Measurements from ENCODE around the gene WDFY2. TPM values are rescaled to one million over a fixed set of nuclear protein-coding genes. Genes with fewer than 3 reads are reported as not detected.

The WDFY2 gene
- total RNA-seq, 1 donor = 11.9 TPM

GRCh38 chr13:51643105-51643881 lies 59.0 kb downstream of the WDFY2 start:
- Histone ChIP-seq H3K36me3 (ENCODE audit: insufficient read depth, low read length) (no peaks in the 10 kb centered on the region), H4K20me1 (ENCODE audit: insufficient read depth, low read length) (peaks cover 4% of the 10 kb centered on the region), H3K79me2 (ENCODE audit: insufficient read depth, low read length) (peaks cover 70% of the 10 kb centered on the region), H3K27ac (ENCODE audit: low read depth, low read length) (peak overlapping the region; percentile 98), H3K27me3 (ENCODE audit: insufficient read depth, low read length) (no peaks in the 10 kb centered on the region), H2AFZ (ENCODE audit: low read length) (no peak overlapping the region), H3K4me1 (ENCODE audit: insufficient read depth, low read length) (peaks cover 52% of the 10 kb centered on the region), H3K9me3 (ENCODE audit: low read depth, low read length) (no peaks in the 10 kb centered on the region), H3K4me3 (ENCODE audit: insufficient read depth, low read length) (peak overlapping the region; percentile 54), H3K4me2 (ENCODE audit: insufficient read depth, low read length) (peak overlapping the region; percentile 89)
- peak; percentile 75 for DNase-seq (ENCODE audit: insufficient read length, low spot score, missing footprints)
- TF ChIP-seq, protein P1, sequence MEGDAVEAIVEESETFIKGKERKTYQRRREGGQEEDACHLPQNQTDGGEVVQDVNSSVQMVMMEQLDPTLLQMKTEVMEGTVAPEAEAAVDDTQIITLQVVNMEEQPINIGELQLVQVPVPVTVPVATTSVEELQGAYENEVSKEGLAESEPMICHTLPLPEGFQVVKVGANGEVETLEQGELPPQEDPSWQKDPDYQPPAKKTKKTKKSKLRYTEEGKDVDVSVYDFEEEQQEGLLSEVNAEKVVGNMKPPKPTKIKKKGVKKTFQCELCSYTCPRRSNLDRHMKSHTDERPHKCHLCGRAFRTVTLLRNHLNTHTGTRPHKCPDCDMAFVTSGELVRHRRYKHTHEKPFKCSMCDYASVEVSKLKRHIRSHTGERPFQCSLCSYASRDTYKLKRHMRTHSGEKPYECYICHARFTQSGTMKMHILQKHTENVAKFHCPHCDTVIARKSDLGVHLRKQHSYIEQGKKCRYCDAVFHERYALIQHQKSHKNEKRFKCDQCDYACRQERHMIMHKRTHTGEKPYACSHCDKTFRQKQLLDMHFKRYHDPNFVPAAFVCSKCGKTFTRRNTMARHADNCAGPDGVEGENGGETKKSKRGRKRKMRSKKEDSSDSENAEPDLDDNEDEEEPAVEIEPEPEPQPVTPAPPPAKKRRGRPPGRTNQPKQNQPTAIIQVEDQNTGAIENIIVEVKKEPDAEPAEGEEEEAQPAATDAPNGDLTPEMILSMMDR (IDR thresholded peaks at IDR 0.05; ENCODE audit: extremely low read depth, low read depth, low read length) = peak; percentile 6

DNA sequence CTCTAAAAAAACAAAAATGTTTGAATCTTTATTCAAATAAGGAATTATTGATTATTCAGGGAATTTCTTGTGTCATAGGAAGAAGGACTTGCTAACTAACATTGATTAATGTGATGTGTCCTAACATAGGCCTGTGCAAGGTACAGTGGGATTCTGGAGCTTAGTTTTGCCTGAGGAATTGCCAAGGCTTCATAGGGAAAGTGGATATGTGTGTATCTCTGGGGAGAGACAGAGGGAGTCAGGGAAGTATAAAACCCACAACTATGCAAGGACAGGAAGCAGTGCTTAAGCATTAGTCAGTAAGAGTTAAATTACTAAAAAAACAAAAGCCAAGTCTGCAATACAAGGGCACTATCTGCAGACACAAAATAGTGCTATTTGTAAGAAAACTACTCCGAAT lies 59.6 kb downstream of the WDFY2 start:
- Histone ChIP-seq H4K20me1 (ENCODE audit: insufficient read depth, low read length) (peaks cover 4% of the 10 kb centered on the region), H3K9me3 (ENCODE audit: low read depth, low read length) (no peaks in the 10 kb centered on the region), H3K79me2 (ENCODE audit: insufficient read depth, low read length) (peaks cover 75% of the 10 kb centered on the region), H3K4me3 (ENCODE audit: insufficient read depth, low read length) (peak overlapping the region; percentile 54), H3K4me2 (ENCODE audit: insufficient read depth, low read length) (peak overlapping the region; percentile 89), H3K4me1 (ENCODE audit: insufficient read depth, low read length) (peaks cover 47% of the 10 kb centered on the region), H3K27ac (ENCODE audit: low read depth, low read length) (peak overlapping the region; percentile 98), H3K27me3 (ENCODE audit: insufficient read depth, low read length) (no peaks in the 10 kb centered on the region), H2AFZ (ENCODE audit: low read length) (no peak overlapping the region), H3K36me3 (ENCODE audit: insufficient read depth, low read length) (no peaks in the 10 kb centered on the region)
- TF ChIP-seq, protein P1 (IDR thresholded peaks at IDR 0.05; ENCODE audit: extremely low read depth, low read depth, low read length) = no peak
- DNase-seq (ENCODE audit: insufficient read length, low spot score, missing footprints) = peak; percentile 51

GRCh38 chr13:51644654-51645053 lies 60.4 kb downstream of the WDFY2 start:
- Histone ChIP-seq H4K20me1 (ENCODE audit: insufficient read depth, low read length) (peaks cover 4% of the 10 kb centered on the region), H3K4me1 (ENCODE audit: insufficient read depth, low read length) (peaks cover 39% of the 10 kb centered on the region), H3K27ac (ENCODE audit: low read depth, low read length) (peak overlapping the region; percentile 98), H3K27me3 (ENCODE audit: insufficient read depth, low read length) (no peaks in the 10 kb centered on the region), H2AFZ (ENCODE audit: low read length) (no peak overlapping the region), H3K36me3 (ENCODE audit: insufficient read depth, low read length) (no peaks in the 10 kb centered on the region), H3K9me3 (ENCODE audit: low read depth, low read length) (no peaks in the 10 kb centered on the region), H3K4me2 (ENCODE audit: insufficient read depth, low read length) (peak overlapping the region; percentile 89), H3K4me3 (ENCODE audit: insufficient read depth, low read length) (peak overlapping the region; percentile 0), H3K79me2 (ENCODE audit: insufficient read depth, low read length) (peaks cover 74% of the 10 kb centered on the region)
- peak; percentile 41 for DNase-seq (ENCODE audit: insufficient read length, low spot score, missing footprints)
- TF ChIP-seq, protein P1 (IDR thresholded peaks at IDR 0.05; ENCODE audit: extremely low read depth, low read depth, low read length) = no peak

DNA sequence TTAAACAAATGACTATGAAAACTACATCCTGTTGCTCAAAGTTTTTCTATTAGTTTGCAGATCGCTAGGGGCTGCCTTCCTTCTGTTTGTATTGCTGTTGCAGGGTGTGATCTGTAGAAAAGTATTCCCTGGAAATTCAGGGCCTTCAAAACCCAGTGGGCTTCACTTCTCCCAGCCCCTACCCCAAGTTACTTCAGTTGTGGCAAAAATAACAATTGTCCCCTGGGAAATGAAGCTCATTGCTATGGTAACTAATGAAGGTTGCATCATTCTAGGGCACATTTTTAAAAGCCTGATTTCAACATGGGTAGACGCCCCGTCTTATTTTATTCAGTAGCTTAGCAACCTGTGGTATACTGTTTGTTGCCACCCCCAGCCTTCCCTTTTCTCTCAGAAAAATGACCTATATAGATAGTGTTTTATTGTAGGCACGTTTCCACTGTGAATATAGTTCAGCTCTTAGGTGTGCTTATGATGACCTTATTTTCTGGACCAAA lies 60.9 kb downstream of the WDFY2 start:
- no peaks in the 10 kb centered on the region for H3K36me3 ChIP-seq (ENCODE audit: insufficient read depth, low read length)
- no peak overlapping the region for H2AFZ ChIP-seq (ENCODE audit: low read length)
- H3K4me1 ChIP-seq (ENCODE audit: insufficient read depth, low read length) = peaks cover 36% of the 10 kb centered on the region
- no peaks in the 10 kb centered on the region for H3K9me3 ChIP-seq (ENCODE audit: low read depth, low read length)
- peaks cover 68% of the 10 kb centered on the region for H3K79me2 ChIP-seq (ENCODE audit: insufficient read depth, low read length)
- no peaks in the 10 kb centered on the region for H3K27me3 ChIP-seq (ENCODE audit: insufficient read depth, low read length)
- DNase-seq (ENCODE audit: insufficient read length, low spot score, missing footprints) = peak; percentile 65
- H3K27ac ChIP-seq (ENCODE audit: low read depth, low read length) = peak overlapping the region; percentile 98
- H4K20me1 ChIP-seq (ENCODE audit: insufficient read depth, low read length) = peaks cover 4% of the 10 kb centered on the region
- peak overlapping the region; percentile 89 for H3K4me2 ChIP-seq (ENCODE audit: insufficient read depth, low read length)
- TF ChIP-seq, protein P1 (IDR thresholded peaks at IDR 0.05; ENCODE audit: extremely low read depth, low read depth, low read length) = no peak
- peak overlapping the region; percentile 22 for H3K4me3 ChIP-seq (ENCODE audit: insufficient read depth, low read length)
